ENCODE measurements around the gene NRXN3.
A peak's percentile ranks its signal among the peaks of the same experiment; 100 is the strongest.

NRXN3 gene

DNA sequence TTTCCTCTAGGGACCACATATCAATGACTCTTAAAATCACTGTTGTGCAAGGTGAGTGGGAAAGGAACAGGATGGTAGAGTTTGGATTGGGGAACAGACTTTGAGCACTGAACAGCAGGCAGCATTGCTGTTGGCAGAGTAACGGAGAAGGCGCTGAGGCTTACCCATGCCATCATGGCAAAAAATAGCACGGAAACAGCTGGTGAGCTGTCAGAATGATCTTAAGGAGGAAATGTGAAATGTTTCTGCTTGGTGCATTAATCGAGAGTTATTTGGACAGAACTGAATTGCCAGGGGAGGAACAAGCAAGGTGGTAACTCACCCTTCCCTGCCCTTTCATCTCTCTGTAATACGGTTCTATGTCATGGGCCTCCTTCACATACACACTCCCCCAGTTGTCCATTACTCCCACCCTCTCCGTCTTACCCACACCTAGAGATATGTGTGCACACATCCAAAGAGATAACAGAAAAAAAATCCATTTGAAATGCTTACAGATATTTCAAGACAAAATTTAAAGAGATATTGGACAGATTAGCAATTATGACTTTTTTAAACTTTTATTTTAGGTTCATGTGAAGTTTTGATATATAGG is 1468.6 kb downstream of the NRXN3 start:
- 71% methylated on average over 5 of the region's 6 CpGs for WGBS (ENCODE audit: insufficient coverage)
- H3K36me3 ChIP-seq (ENCODE audit: control insufficient read depth in 4 of 4, insufficient read depth in 4 of 4, low read length in 3 of 4), result no peaks in the 10 kb centered on the region
- H3K27me3 ChIP-seq (replicated peaks in 2 of 5; ENCODE audit: control insufficient read depth in 4 of 5, insufficient read depth in 5 of 5, low read length in 4 of 5), result no peaks in the 10 kb centered on the region
- ChIA-PET CTCF (no interaction called here), POLR2A (no interaction called here)
- no peaks in the 10 kb centered on the region for H3K9me3 ChIP-seq (ENCODE audit: control extremely low read depth in 1 of 5, control insufficient read depth in 4 of 5, insufficient read depth in 2 of 5, low read depth in 1 of 5, low read length in 4 of 5)
- DNase-seq, result peak in 2 of 3 donors; percentile 47 to 72
- no peak overlapping the region for H3K27ac ChIP-seq (ENCODE audit: insufficient read depth in 1 of 2, low read depth in 1 of 2, low read length in 2 of 2, poor library complexity in 1 of 2, severe bottlenecking in 2 of 2)
- H3K4me3 ChIP-seq (ENCODE audit: control insufficient read depth in 1 of 7, extremely low read depth in 1 of 7, insufficient read depth in 4 of 7, low read depth in 2 of 7, low read length in 6 of 7), result no peak overlapping the region
- peaks cover 0 to 6% (median 0%) of the 10 kb centered on the region in 4 experiments for H3K4me1 ChIP-seq (ENCODE audit: control extremely low read depth in 1 of 4, control insufficient read depth in 4 of 4, insufficient read depth in 4 of 4, low read length in 3 of 4)

GRCh38 chr14:79639613-79640012 is 1469.4 kb downstream of the NRXN3 start:
- Histone ChIP-seq H3K4me3 (ENCODE audit: control insufficient read depth in 1 of 7, extremely low read depth in 1 of 7, insufficient read depth in 4 of 7, low read depth in 2 of 7, low read length in 6 of 7) (no peak overlapping the region), H3K27ac (ENCODE audit: insufficient read depth in 1 of 2, low read depth in 1 of 2, low read length in 2 of 2, poor library complexity in 1 of 2, severe bottlenecking in 2 of 2) (no peak overlapping the region), H3K4me1 (ENCODE audit: control extremely low read depth in 1 of 4, control insufficient read depth in 4 of 4, insufficient read depth in 4 of 4, low read length in 3 of 4) (peaks cover 0 to 6% (median 0%) of the 10 kb centered on the region in 4 experiments), H3K36me3 (ENCODE audit: control insufficient read depth in 4 of 4, insufficient read depth in 4 of 4, low read length in 3 of 4) (no peaks in the 10 kb centered on the region), H3K27me3 (replicated peaks in 2 of 5; ENCODE audit: control insufficient read depth in 4 of 5, insufficient read depth in 5 of 5, low read length in 4 of 5) (no peaks in the 10 kb centered on the region), H3K9me3 (ENCODE audit: control extremely low read depth in 1 of 5, control insufficient read depth in 4 of 5, insufficient read depth in 2 of 5, low read depth in 1 of 5, low read length in 4 of 5) (no peaks in the 10 kb centered on the region)
- ChIA-PET POLR2A (no interaction called here), CTCF (no interaction called here)
- no peak for DNase-seq
- WGBS (ENCODE audit: insufficient coverage), result 92% methylated on average over 2 of the region's 3 CpGs

- no peaks in the 10 kb centered on the region for H3K36me3 ChIP-seq (ENCODE audit: control insufficient read depth in 4 of 4, insufficient read depth in 4 of 4, low read length in 3 of 4)
- H3K4me3 ChIP-seq (ENCODE audit: control insufficient read depth in 1 of 7, extremely low read depth in 1 of 7, insufficient read depth in 4 of 7, low read depth in 2 of 7, low read length in 6 of 7), result no peak overlapping the region
- POLR2A ChIA-PET, result no interaction called here
- CTCF ChIA-PET, result no interaction called here
- no peaks in the 10 kb centered on the region for H3K9me3 ChIP-seq (ENCODE audit: control extremely low read depth in 1 of 5, control insufficient read depth in 4 of 5, insufficient read depth in 2 of 5, low read depth in 1 of 5, low read length in 4 of 5)
- no CpG with 5 or more reads among the region's 4 CpGs for WGBS (ENCODE audit: insufficient coverage)
- no peaks in the 10 kb centered on the region for H3K27me3 ChIP-seq (replicated peaks in 2 of 5; ENCODE audit: control insufficient read depth in 4 of 5, insufficient read depth in 5 of 5, low read length in 4 of 5)
- peaks cover 0 to 6% (median 0%) of the 10 kb centered on the region in 4 experiments for H3K4me1 ChIP-seq (ENCODE audit: control extremely low read depth in 1 of 4, control insufficient read depth in 4 of 4, insufficient read depth in 4 of 4, low read length in 3 of 4)
- no peak overlapping the region for H3K27ac ChIP-seq (ENCODE audit: insufficient read depth in 1 of 2, low read depth in 1 of 2, low read length in 2 of 2, poor library complexity in 1 of 2, severe bottlenecking in 2 of 2)
- no peak for DNase-seq
Measured at GRCh38 chr14:79641371-79641770, 1471.2 kb downstream of the NRXN3 start.

- Histone ChIP-seq H3K4me1 (ENCODE audit: control extremely low read depth in 1 of 4, control insufficient read depth in 4 of 4, insufficient read depth in 4 of 4, low read length in 3 of 4) (peaks cover 0 to 6% (median 0%) of the 10 kb centered on the region in 4 experiments), H3K4me3 (ENCODE audit: control insufficient read depth in 1 of 7, extremely low read depth in 1 of 7, insufficient read depth in 4 of 7, low read depth in 2 of 7, low read length in 6 of 7) (no peak overlapping the region), H3K27me3 (replicated peaks in 2 of 5; ENCODE audit: control insufficient read depth in 4 of 5, insufficient read depth in 5 of 5, low read length in 4 of 5) (no peaks in the 10 kb centered on the region), H3K36me3 (ENCODE audit: control insufficient read depth in 4 of 4, insufficient read depth in 4 of 4, low read length in 3 of 4) (no peaks in the 10 kb centered on the region), H3K9me3 (ENCODE audit: control extremely low read depth in 1 of 5, control insufficient read depth in 4 of 5, insufficient read depth in 2 of 5, low read depth in 1 of 5, low read length in 4 of 5) (no peaks in the 10 kb centered on the region), H3K27ac (ENCODE audit: insufficient read depth in 1 of 2, low read depth in 1 of 2, low read length in 2 of 2, poor library complexity in 1 of 2, severe bottlenecking in 2 of 2) (no peak overlapping the region)
- no CpG with 5 or more reads among the region's 1 CpG for WGBS (ENCODE audit: insufficient coverage)
- ChIA-PET POLR2A (no interaction called here), CTCF (no interaction called here)
- DNase-seq, result peak in 1 of 3 donors; percentile 20
Measured at GRCh38 chr14:79643132-79643531, 1473.0 kb downstream of the NRXN3 start.

DNA sequence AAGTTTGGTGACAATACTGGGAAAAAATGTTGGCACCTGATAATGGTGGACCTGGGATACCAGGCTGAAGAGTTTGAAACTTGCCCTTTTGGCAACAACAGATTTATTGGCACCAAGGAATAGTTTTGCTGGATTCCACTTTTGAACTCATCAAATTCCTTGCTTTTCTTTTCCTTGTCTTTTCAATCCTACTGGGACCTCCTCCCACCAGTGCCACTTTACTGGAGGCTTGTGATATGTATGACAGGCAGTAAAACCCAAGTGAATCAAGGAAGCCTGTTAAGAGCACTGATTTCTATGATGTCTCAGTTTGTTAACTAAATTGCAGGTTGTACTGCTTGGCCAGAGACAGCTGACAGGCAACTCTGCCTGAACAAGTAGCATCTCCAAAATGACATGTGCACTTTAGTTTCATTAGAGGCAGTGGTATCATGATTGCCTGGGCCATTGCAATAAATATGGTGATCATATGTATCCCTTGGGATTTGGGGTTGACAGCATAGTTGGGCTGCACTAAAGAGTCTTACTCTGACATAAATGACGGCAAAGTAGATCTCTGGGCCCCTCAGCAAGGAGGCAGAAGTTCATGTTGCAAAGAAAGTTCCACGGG is 1475.7 kb downstream of the NRXN3 start:
- H3K36me3 ChIP-seq (ENCODE audit: control insufficient read depth in 4 of 4, insufficient read depth in 4 of 4, low read length in 3 of 4), result no peaks in the 10 kb centered on the region
- H3K9me3 ChIP-seq (ENCODE audit: control extremely low read depth in 1 of 5, control insufficient read depth in 4 of 5, insufficient read depth in 2 of 5, low read depth in 1 of 5, low read length in 4 of 5), result no peaks in the 10 kb centered on the region
- H3K4me3 ChIP-seq (ENCODE audit: control insufficient read depth in 1 of 7, extremely low read depth in 1 of 7, insufficient read depth in 4 of 7, low read depth in 2 of 7, low read length in 6 of 7), result no peak overlapping the region
- WGBS (ENCODE audit: insufficient coverage), result no CpG with 5 or more reads among the region's 2 CpGs
- H3K4me1 ChIP-seq (ENCODE audit: control extremely low read depth in 1 of 4, control insufficient read depth in 4 of 4, insufficient read depth in 4 of 4, low read length in 3 of 4), result no peaks in the 10 kb centered on the region
- H3K27me3 ChIP-seq (replicated peaks in 2 of 5; ENCODE audit: control insufficient read depth in 4 of 5, insufficient read depth in 5 of 5, low read length in 4 of 5), result no peaks in the 10 kb centered on the region
- no peak overlapping the region for H3K27ac ChIP-seq (ENCODE audit: insufficient read depth in 1 of 2, low read depth in 1 of 2, low read length in 2 of 2, poor library complexity in 1 of 2, severe bottlenecking in 2 of 2)
- ChIA-PET CTCF (no interaction called here), POLR2A (no interaction called here)
- DNase-seq, result no peak

- CTCF ChIA-PET, result no interaction called here
- DNase-seq, result no peak
- no peak overlapping the region for H3K4me3 ChIP-seq (ENCODE audit: control insufficient read depth in 1 of 7, extremely low read depth in 1 of 7, insufficient read depth in 4 of 7, low read depth in 2 of 7, low read length in 6 of 7)
- H3K27ac ChIP-seq (ENCODE audit: insufficient read depth in 1 of 2, low read depth in 1 of 2, low read length in 2 of 2, poor library complexity in 1 of 2, severe bottlenecking in 2 of 2), result no peak overlapping the region
- H3K36me3 ChIP-seq (ENCODE audit: control insufficient read depth in 4 of 4, insufficient read depth in 4 of 4, low read length in 3 of 4), result no peaks in the 10 kb centered on the region
- POLR2A ChIA-PET, result no interaction called here
- H3K9me3 ChIP-seq (ENCODE audit: control extremely low read depth in 1 of 5, control insufficient read depth in 4 of 5, insufficient read depth in 2 of 5, low read depth in 1 of 5, low read length in 4 of 5), result peaks cover 0 to 5% (median 0%) of the 10 kb centered on the region in 5 experiments
- no peaks in the 10 kb centered on the region for H3K27me3 ChIP-seq (replicated peaks in 2 of 5; ENCODE audit: control insufficient read depth in 4 of 5, insufficient read depth in 5 of 5, low read length in 4 of 5)
- no peaks in the 10 kb centered on the region for H3K4me1 ChIP-seq (ENCODE audit: control extremely low read depth in 1 of 4, control insufficient read depth in 4 of 4, insufficient read depth in 4 of 4, low read length in 3 of 4)
- 100% methylated on average over 2 of the region's 4 CpGs for WGBS (ENCODE audit: insufficient coverage)
Measured at GRCh38 chr14:79649856-79650255, 1479.7 kb downstream of the NRXN3 start.

- POLR2A ChIA-PET, result no interaction called here
- DNase-seq, result no peak
- WGBS (ENCODE audit: insufficient coverage), result 92% methylated on average over 2 of the region's 6 CpGs
Measured at GRCh38 chr14:79652513-79653307, 1482.5 kb downstream of the NRXN3 start.

More at GRCh38 chr14:79652513-79653307, 1482.5 kb downstream of the NRXN3 start:
- no peaks in the 10 kb centered on the region for H3K36me3 ChIP-seq (ENCODE audit: control insufficient read depth in 4 of 4, insufficient read depth in 4 of 4, low read length in 3 of 4)
- peaks cover 0 to 6% (median 0%) of the 10 kb centered on the region in 4 experiments for H3K4me1 ChIP-seq (ENCODE audit: control extremely low read depth in 1 of 4, control insufficient read depth in 4 of 4, insufficient read depth in 4 of 4, low read length in 3 of 4)
- no peaks in the 10 kb centered on the region for H3K27me3 ChIP-seq (replicated peaks in 2 of 5; ENCODE audit: control insufficient read depth in 4 of 5, insufficient read depth in 5 of 5, low read length in 4 of 5)
- no peak overlapping the region for H3K4me3 ChIP-seq (ENCODE audit: control insufficient read depth in 1 of 7, extremely low read depth in 1 of 7, insufficient read depth in 4 of 7, low read depth in 2 of 7, low read length in 6 of 7)
- no peak overlapping the region for H3K27ac ChIP-seq (ENCODE audit: insufficient read depth in 1 of 2, low read depth in 1 of 2, low read length in 2 of 2, poor library complexity in 1 of 2, severe bottlenecking in 2 of 2)
- peaks cover 0 to 5% (median 0%) of the 10 kb centered on the region in 5 experiments for H3K9me3 ChIP-seq (ENCODE audit: control extremely low read depth in 1 of 5, control insufficient read depth in 4 of 5, insufficient read depth in 2 of 5, low read depth in 1 of 5, low read length in 4 of 5)
- CTCF ChIA-PET, result interaction anchor here (0.9 kb wide), 1 partner anchor 10 kb away, joined by 3 read pairs; no protein-coding TSS in a partner anchor

Data from common myeloid progenitor, CD34-positive (primary cell).